HTERT RPE-1 (cell line): ENCODE measurements around the gene SPTBN4.
"Not testable (repeated sequence)": the region's sequence is repeated elsewhere in the genome, so short reads cannot be mapped to it uniquely, and the experiment has no call there.

Experiments used
- in situ Hi-C: fragments of 300-500 bp; cut with MboI; formaldehyde crosslinking; loops from 4 replicates; pipeline ENCODE4 v1.14.3; 2020; ENCODE audit warnings: low sequenced_read_pairs

SPTBN4 gene

GRCh38 chr19:40559394-40559793, 92.6 kb downstream of the SPTBN4 start:
- in situ Hi-C loops: no loop called here

DNA sequence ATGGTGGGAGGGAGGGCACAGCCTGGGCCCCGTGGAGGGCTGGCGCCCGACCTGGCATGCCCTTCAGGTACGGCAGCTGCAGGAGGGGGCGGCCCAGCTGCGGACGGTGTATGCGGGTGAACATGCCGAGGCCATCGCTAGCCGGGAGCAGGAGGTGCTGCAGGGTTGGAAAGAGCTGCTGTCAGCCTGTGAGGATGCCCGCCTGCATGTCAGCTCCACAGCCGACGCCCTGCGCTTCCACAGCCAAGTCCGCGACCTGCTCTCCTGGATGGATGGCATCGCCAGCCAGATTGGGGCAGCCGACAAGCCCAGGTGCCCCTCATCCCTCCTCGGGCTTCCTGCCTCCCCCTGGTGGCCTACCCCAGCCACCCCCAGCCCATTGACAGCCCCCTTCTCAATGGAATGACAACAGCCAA, 93.3 kb downstream of the SPTBN4 start:
- in situ Hi-C loops: no loop called here

- in situ Hi-C loops: no loop called here
These were observed 95.1 kb downstream of the SPTBN4 start for GRCh38 chr19:40561947-40562346.

DNA sequence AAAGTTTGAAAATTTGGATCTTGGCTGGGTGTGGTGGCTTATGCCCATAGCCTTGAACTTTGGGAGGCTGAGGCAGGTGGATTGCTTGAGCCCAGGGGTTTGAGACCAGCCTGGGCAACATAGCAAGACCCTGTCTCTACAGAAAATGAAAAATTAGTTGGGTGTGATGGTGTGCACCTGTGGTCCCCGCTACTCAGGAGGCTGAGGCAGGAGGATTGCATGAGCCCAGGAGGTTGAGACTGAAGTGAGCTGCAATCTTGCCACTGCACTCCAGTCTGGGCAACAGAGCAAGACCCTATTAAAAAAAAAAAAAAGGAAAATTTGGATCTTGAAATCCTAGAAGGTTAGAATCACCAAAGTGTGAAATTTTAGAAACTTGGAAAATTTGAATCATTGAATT, 97.7 kb downstream of the SPTBN4 start:
- in situ Hi-C loops: not testable (repeated sequence)

GRCh38 chr19:40565355-40565754, 98.6 kb downstream of the SPTBN4 start:
- in situ Hi-C loops: no loop called here

DNA sequence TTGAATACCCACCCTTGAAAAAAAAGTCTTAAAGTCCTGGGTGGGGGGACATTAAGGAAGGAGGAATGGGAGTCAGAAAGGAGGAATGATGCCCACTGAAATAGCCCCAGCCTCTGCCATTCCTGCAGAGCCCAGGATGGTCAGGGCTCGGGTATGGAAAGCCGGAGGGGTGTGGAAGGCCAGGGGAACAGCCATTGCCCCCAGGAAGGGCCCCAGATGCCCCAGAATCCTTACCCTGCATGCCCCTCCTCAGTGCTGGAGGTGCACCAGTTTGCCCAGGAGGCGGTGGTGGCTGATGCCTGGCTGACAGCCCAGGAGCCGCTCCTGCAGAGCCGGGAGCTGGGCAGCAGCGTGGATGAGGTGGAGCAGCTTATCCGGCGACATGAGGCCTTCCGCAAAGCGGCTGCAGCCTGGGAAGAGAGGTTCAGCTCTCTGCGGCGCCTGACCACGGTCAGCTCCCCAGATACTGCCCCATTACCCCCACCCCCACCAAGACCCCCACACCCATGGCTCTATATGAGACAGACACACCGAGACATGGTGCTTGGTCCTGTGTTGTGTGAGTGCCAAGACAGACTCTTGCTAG, 99.2 kb downstream of the SPTBN4 start:
- in situ Hi-C loops: no loop called here

- in situ Hi-C loops: no loop called here
These were observed 100.4 kb downstream of the SPTBN4 start for GRCh38 chr19:40567040-40567749.

DNA sequence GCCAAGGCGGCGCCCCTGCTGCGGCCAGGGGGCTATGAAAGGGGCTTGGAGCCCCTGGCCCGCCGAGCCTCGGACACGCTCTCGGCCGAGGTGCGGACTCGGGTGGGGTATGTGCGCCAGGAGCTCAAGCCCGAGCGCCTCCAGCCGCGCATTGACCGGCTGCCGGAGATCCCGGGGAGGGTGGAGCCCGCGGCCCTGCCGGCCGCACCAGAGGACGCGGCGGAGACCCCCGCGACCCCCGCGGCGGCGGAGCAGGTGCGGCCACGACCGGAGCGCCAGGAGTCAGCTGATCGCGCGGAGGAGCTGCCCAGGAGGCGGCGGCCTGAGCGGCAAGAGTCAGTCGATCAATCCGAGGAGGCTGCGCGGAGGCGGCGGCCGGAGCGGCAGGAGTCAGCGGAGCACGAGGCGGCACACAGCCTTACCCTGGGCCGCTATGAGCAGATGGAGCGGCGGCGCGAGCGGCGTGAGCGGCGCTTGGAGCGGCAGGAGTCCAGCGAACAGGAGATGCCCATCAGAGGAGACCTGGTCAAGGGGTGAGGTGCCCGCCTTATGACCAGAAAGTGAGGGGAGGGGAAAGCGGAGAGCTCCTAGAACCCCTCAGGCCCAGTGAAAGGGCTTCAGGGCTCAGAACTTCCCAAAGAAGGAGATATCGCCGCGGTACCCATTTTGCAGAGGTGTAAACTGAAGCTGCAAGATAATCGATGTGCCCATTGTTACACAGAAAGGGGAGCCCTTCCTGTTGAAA, 101.1 kb downstream of the SPTBN4 start:
- in situ Hi-C loops: no loop called here

- in situ Hi-C loops: no loop called here
These were observed 103.7 kb downstream of the SPTBN4 start for GRCh38 chr19:40570313-40571004.

GRCh38 chr19:40571005-40571318, 104.2 kb downstream of the SPTBN4 start:
- in situ Hi-C loops: no loop called here

DNA sequence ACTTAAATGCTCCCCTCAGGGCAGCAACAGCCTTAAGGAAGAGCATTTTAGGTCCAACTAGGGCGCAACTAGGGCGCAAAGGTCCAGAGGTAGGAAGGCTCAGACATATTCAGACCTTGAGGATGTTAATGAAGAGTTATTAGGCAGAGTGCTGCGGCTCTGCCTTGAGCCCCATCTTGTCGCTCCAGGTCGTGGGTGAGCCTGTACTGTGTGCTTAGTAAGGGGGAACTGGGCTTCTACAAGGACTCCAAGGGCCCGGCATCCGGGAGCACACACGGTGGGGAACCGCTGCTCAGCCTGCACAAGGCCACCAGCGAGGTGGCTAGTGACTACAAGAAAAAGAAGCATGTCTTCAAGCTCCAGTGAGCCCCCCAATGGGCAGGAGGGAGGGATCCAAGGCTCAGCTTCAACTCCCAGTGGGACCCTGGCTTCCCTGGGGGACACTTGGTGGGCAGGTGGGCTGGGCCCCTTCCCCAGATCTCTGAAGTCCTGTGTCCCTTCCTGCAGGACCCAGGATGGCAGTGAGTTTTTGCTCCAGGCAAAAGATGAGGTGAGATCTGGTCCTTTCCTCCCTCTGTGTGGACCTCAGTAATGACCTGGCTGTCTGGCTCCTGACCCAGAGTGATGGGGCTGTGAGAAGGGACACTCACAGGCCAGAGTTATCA, 105.2 kb downstream of the SPTBN4 start:
- in situ Hi-C loops: no loop called here

- in situ Hi-C loops: no loop called here
These were observed 108.5 kb downstream of the SPTBN4 start for GRCh38 chr19:40575326-40575725.

DNA sequence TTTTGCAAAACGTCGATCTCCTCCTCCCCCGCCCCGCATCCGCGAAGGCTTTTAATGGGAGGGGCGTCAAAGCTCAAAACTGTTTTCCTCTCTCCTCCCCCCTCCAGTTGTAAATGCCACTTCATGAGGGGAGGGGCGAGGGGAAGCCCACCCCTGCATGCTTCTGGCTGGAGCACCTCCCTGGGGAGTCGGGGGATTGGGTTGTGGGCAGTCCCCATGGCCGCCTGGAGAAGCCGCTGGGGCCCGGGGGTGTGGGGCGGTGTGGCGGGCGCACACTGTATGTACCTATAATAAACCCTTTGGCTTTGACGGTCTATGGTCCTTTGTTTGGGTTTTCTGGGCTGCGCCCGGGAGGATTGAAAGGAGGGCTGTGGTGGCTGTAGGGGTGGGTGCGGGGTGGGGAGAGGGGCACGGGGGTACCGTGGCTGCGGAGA, 109.4 kb downstream of the SPTBN4 start:
- in situ Hi-C loops: no loop called here

DNA sequence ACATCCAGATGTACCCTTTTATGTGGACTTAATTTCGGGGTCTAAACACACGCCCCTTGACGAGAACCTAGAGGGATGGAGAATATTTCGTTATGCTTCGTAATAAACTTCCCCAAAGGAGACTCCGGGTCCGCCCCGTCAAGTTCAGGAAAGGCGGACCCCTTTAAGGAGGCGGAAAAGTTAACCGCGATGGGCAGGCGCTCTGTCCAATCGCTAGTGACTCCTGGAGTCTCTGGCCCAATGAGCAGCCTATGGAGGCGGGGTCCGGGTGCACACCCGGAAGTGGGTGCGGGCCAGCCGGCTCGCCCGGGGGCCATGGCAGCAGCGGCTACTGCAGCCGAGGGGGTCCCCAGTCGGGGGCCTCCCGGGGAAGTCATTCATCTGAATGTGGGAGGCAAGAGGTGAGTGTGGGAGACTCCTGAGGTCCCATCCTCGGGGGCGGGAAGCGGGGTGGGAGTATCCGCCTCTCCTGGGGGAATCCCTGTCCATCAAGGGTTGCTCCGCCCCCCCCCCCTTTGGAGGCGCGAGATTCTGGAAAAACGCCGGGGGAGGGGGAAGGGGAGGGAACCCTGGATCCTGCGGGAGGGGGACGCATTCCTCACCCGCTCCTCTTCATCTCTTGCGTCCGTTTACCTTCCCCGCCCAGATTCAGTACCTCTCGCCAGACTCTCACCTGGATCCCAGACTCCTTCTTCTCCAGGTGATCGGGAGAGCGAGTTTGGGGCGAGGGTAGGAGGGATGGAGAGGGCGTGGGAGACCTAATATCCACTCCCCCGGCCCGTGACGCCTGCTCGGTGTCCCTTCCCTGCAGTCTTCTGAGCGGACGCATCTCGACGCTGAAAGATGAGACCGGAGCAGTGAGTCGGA, 110.0 kb downstream of the SPTBN4 start, which contains the start of gene SHKBP1:
Gene SHKBP1 (plus strand): TSS at position 289 of the 867 bp plus-strand sequence. CDS start 27 bp downstream, at position 316.
- in situ Hi-C loops: no loop called here

GRCh38 chr19:40578442-40578908, 111.7 kb downstream of the SPTBN4 start:
- in situ Hi-C loops: no loop called here

DNA sequence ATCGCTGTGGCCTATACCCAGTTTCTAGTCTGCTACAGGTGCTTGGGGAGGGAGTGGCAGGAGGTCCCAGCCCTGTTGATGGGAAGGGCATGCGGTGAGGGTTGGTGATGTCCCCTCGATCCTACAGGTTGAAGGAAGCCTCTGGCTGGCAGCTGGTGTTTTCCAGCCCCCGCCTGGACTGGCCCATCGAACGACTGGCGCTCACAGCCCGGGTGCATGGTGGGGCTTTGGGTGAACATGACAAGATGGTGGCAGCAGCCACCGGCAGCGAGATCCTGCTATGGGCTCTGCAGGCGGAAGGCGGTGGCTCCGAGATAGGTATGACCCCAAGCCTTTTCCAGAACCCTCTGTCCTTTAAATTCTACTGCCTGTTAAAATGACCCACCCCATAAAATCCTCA, 113.8 kb downstream of the SPTBN4 start:
- in situ Hi-C loops: no loop called here

DNA sequence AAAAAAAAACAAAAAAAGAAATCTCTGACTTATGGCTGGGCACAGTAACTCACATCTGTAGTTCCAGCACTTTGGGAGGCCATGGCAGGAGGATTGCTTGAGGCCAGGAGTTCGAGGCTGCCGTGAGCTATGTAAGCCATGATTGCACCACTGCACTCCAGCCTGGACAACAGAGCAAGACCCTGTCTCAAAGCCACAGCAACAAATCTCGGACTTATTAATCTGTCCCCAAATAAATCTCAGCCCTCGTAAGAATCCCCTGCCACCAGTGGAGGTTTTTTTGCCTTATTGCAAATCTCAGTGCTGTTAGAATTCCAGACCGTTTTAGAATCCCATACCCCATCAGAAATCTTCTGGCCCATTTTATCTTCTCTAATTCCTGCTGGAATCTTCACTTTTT, 114.7 kb downstream of the SPTBN4 start:
- in situ Hi-C loops: no loop called here

DNA sequence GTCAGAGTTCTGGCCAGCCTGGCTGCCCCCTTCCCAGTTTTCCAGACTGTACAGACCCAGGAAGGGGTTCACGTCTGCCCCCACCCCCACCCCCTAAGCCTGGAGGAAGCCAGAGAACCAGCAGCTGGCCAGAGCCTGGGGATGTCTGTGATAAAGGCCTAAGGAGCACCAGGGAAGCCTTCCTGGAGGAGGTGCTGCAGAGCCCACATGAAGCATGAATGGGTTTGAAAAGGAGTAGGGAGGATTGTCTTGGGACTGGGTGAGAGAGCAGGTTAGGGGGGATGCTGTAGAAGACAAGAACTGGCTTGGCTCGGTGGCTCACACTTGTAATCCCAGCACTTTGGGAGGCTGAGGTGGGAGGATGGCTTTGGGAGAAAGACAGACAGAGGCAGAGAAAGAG, 115.7 kb downstream of the SPTBN4 start:
- in situ Hi-C loops: no loop called here

DNA sequence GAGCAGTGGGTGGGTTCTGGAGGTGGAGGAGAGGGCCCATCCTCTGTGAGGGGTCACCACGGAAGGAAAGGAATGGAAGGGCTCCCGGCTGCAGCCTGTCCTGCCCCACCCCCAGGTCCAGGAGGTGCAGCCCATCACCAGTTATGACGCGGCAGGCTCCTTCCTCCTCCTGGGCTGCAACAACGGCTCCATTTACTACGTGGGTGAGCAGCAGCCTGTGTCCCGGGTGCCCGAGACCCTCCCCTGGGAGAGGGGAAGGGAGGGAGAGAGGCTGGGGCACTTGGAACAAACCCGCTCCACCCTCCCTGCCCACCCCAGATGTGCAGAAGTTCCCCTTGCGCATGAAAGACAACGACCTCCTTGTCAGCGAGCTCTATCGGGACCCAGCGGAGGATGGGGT, 116.5 kb downstream of the SPTBN4 start:
- in situ Hi-C loops: no loop called here

DNA sequence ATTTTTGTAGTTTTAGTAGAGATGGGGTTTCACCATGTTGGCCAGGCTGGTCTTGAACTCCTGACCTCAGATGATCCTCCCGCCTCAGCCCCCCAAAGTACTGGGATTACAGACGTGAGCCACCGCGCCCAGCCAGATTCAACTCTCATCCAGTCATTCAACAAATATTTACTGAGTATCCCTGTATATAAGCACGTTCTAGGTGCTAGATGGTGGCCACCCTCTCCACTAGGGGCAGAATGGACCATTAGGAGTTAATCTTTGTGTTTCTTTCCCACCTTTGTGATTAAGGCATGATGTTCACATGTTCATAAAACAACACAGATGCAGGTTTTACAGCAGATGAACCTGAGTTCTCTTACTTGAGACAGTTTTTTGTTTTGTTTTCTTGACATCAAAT, 117.2 kb downstream of the SPTBN4 start:
- in situ Hi-C loops: no loop called here
